ENCODE results near the gene CDC27. TPM values are rescaled to one million over a fixed set of nuclear protein-coding genes. Genes with fewer than 3 reads are reported as not detected.

CDC27 gene
- total RNA-seq, 3 donors from 2014 or later: 63.2 to 73.7 (median 65.0) TPM

- intact Hi-C loops (cut with DNase I; ENCODE audit: low total_unique reads): no loop called here
- TF ChIP-seq POLR2A (IDR thresholded peaks at IDR 0.05): no peak
- TF ChIP-seq POLR2AphosphoS5 (IDR thresholded peaks at IDR 0.05): no peak
- no peak for TF ChIP-seq CTCF (IDR thresholded peaks at IDR 0.05)
- H3K36me3 ChIP-seq: no peaks in the 10 kb centered on the region
- no peaks in the 10 kb centered on the region for H3K27me3 ChIP-seq
- H3K4me1 ChIP-seq: no peaks in the 10 kb centered on the region
- no peak overlapping the region for H3K4me3 ChIP-seq
- DNase-seq (ENCODE audit: low spot score in 2 of 2): no peak
- H3K9me3 ChIP-seq: no peaks in the 10 kb centered on the region
- H3K27ac ChIP-seq: no peak overlapping the region
These were observed 8.7 kb upstream of the CDC27 start for GRCh38 chr17:47197821-47198220.

GRCh38 chr17:47193931-47194511 is 4.9 kb upstream of the CDC27 start:
- no peak overlapping the region for H3K27ac ChIP-seq
- TF ChIP-seq POLR2AphosphoS5 (IDR thresholded peaks at IDR 0.05) (no peak), POLR2A (IDR thresholded peaks at IDR 0.05) (no peak), CTCF (IDR thresholded peaks at IDR 0.05) (no peak)
- intact Hi-C loops (cut with DNase I; ENCODE audit: low total_unique reads): no loop called here
- no peaks in the 10 kb centered on the region for H3K27me3 ChIP-seq
- DNase-seq (ENCODE audit: low spot score in 2 of 2): no peak
- no peak overlapping the region for H3K4me3 ChIP-seq
- H3K4me1 ChIP-seq: no peaks in the 10 kb centered on the region
- no peaks in the 10 kb centered on the region for H3K36me3 ChIP-seq
- H3K9me3 ChIP-seq: no peaks in the 10 kb centered on the region

- intact Hi-C loops (cut with DNase I; ENCODE audit: low total_unique reads): no loop called here
- no peaks in the 10 kb centered on the region for H3K36me3 ChIP-seq
These were observed 3.5 kb upstream of the CDC27 start for GRCh38 chr17:47192554-47192953.

GRCh38 chr17:47190770-47191169 is 1.7 kb upstream of the CDC27 start:
- H3K27ac ChIP-seq: no peak overlapping the region
- no peak for DNase-seq (ENCODE audit: low spot score in 2 of 2)
- intact Hi-C loops (cut with DNase I; ENCODE audit: low total_unique reads): no loop called here
- TF ChIP-seq POLR2AphosphoS5 (IDR thresholded peaks at IDR 0.05) (no peak), POLR2A (IDR thresholded peaks at IDR 0.05) (no peak), CTCF (IDR thresholded peaks at IDR 0.05) (no peak)
- H3K4me1 ChIP-seq: no peaks in the 10 kb centered on the region
- H3K36me3 ChIP-seq: no peaks in the 10 kb centered on the region
- H3K4me3 ChIP-seq: no peak overlapping the region
- H3K9me3 ChIP-seq: no peaks in the 10 kb centered on the region
- H3K27me3 ChIP-seq: no peaks in the 10 kb centered on the region

More at GRCh38 chr17:47192554-47192953, 3.5 kb upstream of the CDC27 start:
- TF ChIP-seq CTCF (IDR thresholded peaks at IDR 0.05) (no peak), POLR2AphosphoS5 (IDR thresholded peaks at IDR 0.05) (no peak), POLR2A (IDR thresholded peaks at IDR 0.05) (no peak)
- Histone ChIP-seq H3K27me3 (no peaks in the 10 kb centered on the region), H3K4me1 (no peaks in the 10 kb centered on the region), H3K9me3 (no peaks in the 10 kb centered on the region), H3K27ac (no peak overlapping the region), H3K4me3 (no peak overlapping the region)
- no peak for DNase-seq (ENCODE audit: low spot score in 2 of 2)

- Histone ChIP-seq H3K36me3 (no peaks in the 10 kb centered on the region), H3K27ac (no peak overlapping the region), H3K9me3 (no peaks in the 10 kb centered on the region), H3K4me3 (no peak overlapping the region), H3K4me1 (no peaks in the 10 kb centered on the region), H3K27me3 (no peaks in the 10 kb centered on the region)
- DNase-seq (ENCODE audit: low spot score in 2 of 2): no peak
- intact Hi-C loops (cut with DNase I; ENCODE audit: low total_unique reads): no loop called here
- TF ChIP-seq POLR2A (IDR thresholded peaks at IDR 0.05) (no peak), POLR2AphosphoS5 (IDR thresholded peaks at IDR 0.05) (no peak), CTCF (IDR thresholded peaks at IDR 0.05) (no peak)
These were observed 1.1 kb upstream of the CDC27 start for GRCh38 chr17:47190243-47190642.

Measured in breast epithelium (tissue), 4 donors.